Central memory CD8-positive, alpha-beta T cell (primary cell): Measurements from ENCODE around the gene ACSL5.

Experiments used
- ATAC-seq: fragments of 150-1000 bp; cut with Tn5 transposase; replicated peaks from 2 replicates; pipeline ENCODE4 v1.10.0; 2022; ENCODE audit warnings: mild to moderate bottlenecking, moderate FRiP score, moderate number of reproducible peaks; ENCODE audit not compliant: poor library complexity, severe bottlenecking; ENCODE audit errors: extremely low read depth
- DNase-seq, 2 donors: peaks; one replicate each; pipeline ENCODE4 v3.0.0; 2021; ENCODE audit warnings: low spot score in 2 of 2
- H3K27ac Mint-ChIP-seq: one replicate; pipeline ENCODE4 v1.8.0; 2022; ENCODE audit warnings: low read depth, mild to moderate bottlenecking, moderate library complexity, mixed read lengths
- H3K27me3 Mint-ChIP-seq: one replicate; pipeline ENCODE4 v1.8.0; 2022; ENCODE audit warnings: mixed read lengths
- H3K36me3 Mint-ChIP-seq: one replicate; pipeline ENCODE4 v1.8.0; 2022; ENCODE audit warnings: mild to moderate bottlenecking, moderate library complexity, mixed read lengths; ENCODE audit not compliant: insufficient read depth
- H3K4me1 Mint-ChIP-seq: one replicate; pipeline ENCODE4 v1.8.0; 2022; ENCODE audit warnings: mixed read lengths
- H3K4me3 Mint-ChIP-seq: one replicate; pipeline ENCODE4 v1.8.0; 2022; ENCODE audit warnings: mild to moderate bottlenecking, moderate library complexity, mixed read lengths
- H3K9me3 Mint-ChIP-seq: one replicate; pipeline ENCODE4 v1.8.0; 2022; ENCODE audit warnings: mixed read lengths

Gene ACSL5

GRCh38 chr10:112373912-112374338 lies at the start of gene ACSL5:
ACSL5 (plus strand) TSS chr10:112374116; CDS start chr10:112394947, 20,831 bp downstream.
- peaks cover 11% of the 10 kb centered on the region for H3K36me3 Mint-ChIP-seq
- peak within 1 kb of the TSS; percentile 98 for H3K27ac Mint-ChIP-seq
- H3K4me1 Mint-ChIP-seq = peaks cover 70% of the 10 kb centered on the region
- H3K9me3 Mint-ChIP-seq = no peaks in the 10 kb centered on the region
- DNase-seq = peak in 1 of 2 donors; percentile 7
- no peaks in the 10 kb centered on the region for H3K27me3 Mint-ChIP-seq
- no peak for ATAC-seq
- peak within 1 kb of the TSS; percentile 98 for H3K4me3 Mint-ChIP-seq

- ATAC-seq (no peak), DNase-seq (no peak)
- H3K36me3 Mint-ChIP-seq = no peaks in the 10 kb centered on the region
- no peak overlapping the region for H3K4me3 Mint-ChIP-seq
- no peaks in the 10 kb centered on the region for H3K9me3 Mint-ChIP-seq
- H3K4me1 Mint-ChIP-seq = no peaks in the 10 kb centered on the region
- no peak overlapping the region for H3K27ac Mint-ChIP-seq
- peaks cover 38% of the 10 kb centered on the region for H3K27me3 Mint-ChIP-seq
Measured at GRCh38 chr10:112327678-112328077, 46.2 kb upstream of the ACSL5 start.

GRCh38 chr10:112330162-112330561 lies 43.8 kb upstream of the ACSL5 start:
- no peak for ATAC-seq
- no peak overlapping the region for H3K27ac Mint-ChIP-seq
- DNase-seq = no peak
- no peak overlapping the region for H3K4me3 Mint-ChIP-seq
- H3K4me1 Mint-ChIP-seq = no peaks in the 10 kb centered on the region
- peaks cover 36% of the 10 kb centered on the region for H3K27me3 Mint-ChIP-seq
- H3K36me3 Mint-ChIP-seq = no peaks in the 10 kb centered on the region
- no peaks in the 10 kb centered on the region for H3K9me3 Mint-ChIP-seq

- DNase-seq = no peak
Measured at GRCh38 chr10:112330607-112331160, 43.2 kb upstream of the ACSL5 start.

GRCh38 chr10:112332022-112332421 lies 41.9 kb upstream of the ACSL5 start:
- Mint-ChIP-seq H3K9me3 (no peaks in the 10 kb centered on the region), H3K27me3 (peaks cover 30% of the 10 kb centered on the region), H3K27ac (no peak overlapping the region), H3K4me1 (peaks cover 6% of the 10 kb centered on the region), H3K4me3 (no peak overlapping the region), H3K36me3 (no peaks in the 10 kb centered on the region)
- DNase-seq (no peak), ATAC-seq (no peak)

More at GRCh38 chr10:112330607-112331160, 43.2 kb upstream of the ACSL5 start:
- peaks cover 3% of the 10 kb centered on the region for H3K4me1 Mint-ChIP-seq
- no peaks in the 10 kb centered on the region for H3K36me3 Mint-ChIP-seq
- H3K4me3 Mint-ChIP-seq = no peak overlapping the region
- H3K27me3 Mint-ChIP-seq = peaks cover 33% of the 10 kb centered on the region
- H3K9me3 Mint-ChIP-seq = no peaks in the 10 kb centered on the region
- no peak for ATAC-seq
- no peak overlapping the region for H3K27ac Mint-ChIP-seq

GRCh38 chr10:112332509-112333228 lies 41.2 kb upstream of the ACSL5 start:
- DNase-seq (no peak), ATAC-seq (no peak)
- Mint-ChIP-seq H3K27ac (no peak overlapping the region), H3K4me1 (peaks cover 6% of the 10 kb centered on the region), H3K27me3 (peaks cover 30% of the 10 kb centered on the region), H3K4me3 (no peak overlapping the region), H3K9me3 (no peaks in the 10 kb centered on the region), H3K36me3 (no peaks in the 10 kb centered on the region)

- H3K4me1 Mint-ChIP-seq = peaks cover 6% of the 10 kb centered on the region
- no peaks in the 10 kb centered on the region for H3K9me3 Mint-ChIP-seq
- H3K4me3 Mint-ChIP-seq = no peak overlapping the region
- peaks cover 28% of the 10 kb centered on the region for H3K27me3 Mint-ChIP-seq
- H3K36me3 Mint-ChIP-seq = no peaks in the 10 kb centered on the region
- no peak for DNase-seq
- no peak for ATAC-seq
- H3K27ac Mint-ChIP-seq = no peak overlapping the region
Measured at GRCh38 chr10:112333452-112333851, 40.5 kb upstream of the ACSL5 start.

GRCh38 chr10:112335111-112335867 lies 38.6 kb upstream of the ACSL5 start:
- H3K27ac Mint-ChIP-seq = no peak overlapping the region
- no peaks in the 10 kb centered on the region for H3K9me3 Mint-ChIP-seq
- peak in 1 of 2 donors; percentile 2 for DNase-seq
- H3K4me1 Mint-ChIP-seq = peaks cover 6% of the 10 kb centered on the region
- no peaks in the 10 kb centered on the region for H3K36me3 Mint-ChIP-seq
- peaks cover 20% of the 10 kb centered on the region for H3K27me3 Mint-ChIP-seq
- no peak overlapping the region for H3K4me3 Mint-ChIP-seq
- ATAC-seq = no peak

- peaks cover 20% of the 10 kb centered on the region for H3K27me3 Mint-ChIP-seq
- ATAC-seq (no peak), DNase-seq (peak in 1 of 2 donors; percentile 5)
Measured at GRCh38 chr10:112335868-112336265, 38.0 kb upstream of the ACSL5 start.

GRCh38 chr10:112336556-112337201 lies 37.2 kb upstream of the ACSL5 start:
- DNase-seq (no peak), ATAC-seq (no peak)
- peaks cover 20% of the 10 kb centered on the region for H3K27me3 Mint-ChIP-seq
- H3K27ac Mint-ChIP-seq = no peak overlapping the region
- H3K4me3 Mint-ChIP-seq = no peak overlapping the region
- H3K36me3 Mint-ChIP-seq = no peaks in the 10 kb centered on the region
- peaks cover 6% of the 10 kb centered on the region for H3K4me1 Mint-ChIP-seq
- no peaks in the 10 kb centered on the region for H3K9me3 Mint-ChIP-seq

More at GRCh38 chr10:112335868-112336265, 38.0 kb upstream of the ACSL5 start:
- Mint-ChIP-seq H3K27ac (no peak overlapping the region), H3K4me3 (no peak overlapping the region), H3K36me3 (no peaks in the 10 kb centered on the region), H3K9me3 (no peaks in the 10 kb centered on the region), H3K4me1 (peaks cover 6% of the 10 kb centered on the region)

- no peaks in the 10 kb centered on the region for H3K9me3 Mint-ChIP-seq
- H3K4me3 Mint-ChIP-seq = no peak overlapping the region
- H3K36me3 Mint-ChIP-seq = no peaks in the 10 kb centered on the region
- no peak overlapping the region for H3K27ac Mint-ChIP-seq
- DNase-seq = peak in 1 of 2 donors; percentile 4
- peaks cover 6% of the 10 kb centered on the region for H3K4me1 Mint-ChIP-seq
- H3K27me3 Mint-ChIP-seq = peaks cover 20% of the 10 kb centered on the region
- ATAC-seq = no peak
Measured at GRCh38 chr10:112338957-112339356, 35.0 kb upstream of the ACSL5 start.

- no peak overlapping the region for H3K4me3 Mint-ChIP-seq
- no peak overlapping the region for H3K27ac Mint-ChIP-seq
- no peaks in the 10 kb centered on the region for H3K36me3 Mint-ChIP-seq
- H3K4me1 Mint-ChIP-seq = peaks cover 11% of the 10 kb centered on the region
- H3K27me3 Mint-ChIP-seq = peaks cover 18% of the 10 kb centered on the region
- ATAC-seq (no peak), DNase-seq (no peak)
- no peaks in the 10 kb centered on the region for H3K9me3 Mint-ChIP-seq
Measured at GRCh38 chr10:112340601-112341000, 33.3 kb upstream of the ACSL5 start.
